ENCODE data around the gene HNRNPA3. TPM values are rescaled to one million over a fixed set of nuclear protein-coding genes. Genes with fewer than 3 reads are reported as not detected.
A peak's percentile ranks its signal among the peaks of the same experiment; 100 is the strongest.

Gene HNRNPA3
- 100 to 1,000 TPM in 3 of 8 experiments, 10 to 100 TPM in 5; 45.1 to 173 (median 87.4) TPM for total RNA-seq

GRCh38 chr2:177212106-177212890, at the start of gene HNRNPA3:
HNRNPA3 (plus strand) TSS chr2:177212794; CDS start chr2:177212800, 6 bp downstream.
- peak within 1 kb of the TSS; percentile 63 to 94 (median 68) for H3K4me3 ChIP-seq
- 0 to 4% (median 0%) methylated on average over 1 to 14 of the region's 74 CpGs for WGBS, 10 experiments
- H3K27ac ChIP-seq = peak within 1 kb of the TSS; percentile 98 to 99
- peaks cover 22 to 25% of the 10 kb centered on the region in 2 donors for H3K4me1 ChIP-seq (replicated peaks in 1 of 2)
- ATAC-seq (replicated peaks in 6 of 8) = peak; percentile 82 to 95 (median 92)
- in situ Hi-C loops (cut with MboI; ENCODE audit: low pct_unique_long_range_greater_than_20kb in 2 of 9, low sequenced_read_pairs in 9 of 9, unreplicated experiment in 9 of 9) = no loop called here

- Histone ChIP-seq H3K4me1 (replicated peaks in 1 of 2) (peaks cover 24 to 47% of the 10 kb centered on the region in 2 donors), H3K4me3 (peak overlapping the region; percentile 18 to 31 (median 25)), H3K27ac (peak overlapping the region; percentile 31 to 62)
- WGBS, 10 experiments = 0 to 40% (median 6%) methylated on average over 1 to 3 of the region's 3 CpGs
- peak in 3 of 8 experiments; percentile 14 to 26 (median 23) for ATAC-seq (replicated peaks in 6 of 8)
- in situ Hi-C loops (cut with MboI; ENCODE audit: low pct_unique_long_range_greater_than_20kb in 2 of 9, low sequenced_read_pairs in 9 of 9, unreplicated experiment in 9 of 9) = loop anchor here in 8 of 9 experiments (10.0 to 25.0 kb wide), 7 partner anchors 161 to 1052 kb away; partner anchors contain the start of genes HOXD10 (in 1 of the 8), HOXD11 (in 1 of the 8), HOXD8 (in 1 of the 8) and HOXD9 (in 1 of the 8)
Observed at GRCh38 chr2:177164131-177164530, 48.5 kb upstream of the HNRNPA3 start.

- Histone ChIP-seq H3K27ac (peak overlapping the region; percentile 77 to 91), H3K4me3 (peak overlapping the region; percentile 18 to 31 (median 25)), H3K4me1 (replicated peaks in 1 of 2) (peaks cover 24 to 47% of the 10 kb centered on the region in 2 donors)
- 0 to 11% (median 3%) methylated on average over 6 to 13 of the region's 13 CpGs for WGBS, 10 experiments
- in situ Hi-C loops (cut with MboI; ENCODE audit: low pct_unique_long_range_greater_than_20kb in 2 of 9, low sequenced_read_pairs in 9 of 9, unreplicated experiment in 9 of 9) = loop anchor here in 8 of 9 experiments (10.0 to 25.0 kb wide), 7 partner anchors 160 to 1052 kb away; partner anchors contain the start of genes HOXD10 (in 1 of the 8), HOXD11 (in 1 of the 8), HOXD8 (in 1 of the 8) and HOXD9 (in 1 of the 8)
- peak; percentile 66 to 93 (median 90) for ATAC-seq (replicated peaks in 6 of 8)
Observed at GRCh38 chr2:177164584-177165052, 48.0 kb upstream of the HNRNPA3 start.

- H3K4me1 ChIP-seq (replicated peaks in 1 of 2) = peaks cover 29 to 49% of the 10 kb centered on the region in 2 donors
- 0 to 42% (median 11%) methylated on average over 2 to 8 of the region's 8 CpGs; no CpG with 5 or more reads in 1 of the 10 experiments for WGBS, 10 experiments
- peak overlapping the region; percentile 77 to 91 for H3K27ac ChIP-seq
- in situ Hi-C loops (cut with MboI; ENCODE audit: low pct_unique_long_range_greater_than_20kb in 2 of 9, low sequenced_read_pairs in 9 of 9, unreplicated experiment in 9 of 9) = loop anchor here in 8 of 9 experiments (10.0 to 25.0 kb wide), 7 partner anchors 160 to 1053 kb away; partner anchors contain the start of genes HOXD10 (in 1 of the 8), HOXD11 (in 1 of the 8), HOXD8 (in 1 of the 8) and HOXD9 (in 1 of the 8)
- peak overlapping the region in 3 of 5 donors; percentile 6 to 30 (median 18) for H3K4me3 ChIP-seq
- peak; percentile 26 to 54 (median 41) for ATAC-seq (replicated peaks in 6 of 8)
Observed at GRCh38 chr2:177165061-177165583, 47.5 kb upstream of the HNRNPA3 start.

- H3K4me3 ChIP-seq = no peak overlapping the region
- 28 to 68% (median 61%) methylated on average over 2 to 8 of the region's 8 CpGs; no CpG with 5 or more reads in 1 of the 10 experiments for WGBS, 10 experiments
- in situ Hi-C loops (cut with MboI; ENCODE audit: low pct_unique_long_range_greater_than_20kb in 2 of 9, low sequenced_read_pairs in 9 of 9, unreplicated experiment in 9 of 9) = loop anchor here in 8 of 9 experiments (10.0 to 25.0 kb wide), 7 partner anchors 159 to 1054 kb away; partner anchors contain the start of genes HOXD10 (in 1 of the 8), HOXD11 (in 1 of the 8), HOXD8 (in 1 of the 8) and HOXD9 (in 1 of the 8)
- ATAC-seq (replicated peaks in 6 of 8) = peak in 3 of 8 experiments; percentile 5 to 61 (median 6)
- H3K4me1 ChIP-seq (replicated peaks in 1 of 2) = peaks cover 32 to 51% of the 10 kb centered on the region in 2 donors
- H3K27ac ChIP-seq = peak overlapping the region in 1 of 2 donors; percentile 24
Observed at GRCh38 chr2:177165721-177166711, 46.6 kb upstream of the HNRNPA3 start.

- H3K27ac ChIP-seq = no peak overlapping the region
- WGBS, 10 experiments = 49 to 85% (median 77%) methylated on average over 2 to 7 of the region's 7 CpGs; no CpG with 5 or more reads in 3 of the 10 experiments
Observed at GRCh38 chr2:177169810-177170514, 42.6 kb upstream of the HNRNPA3 start.

GRCh38 chr2:177171418-177171865, 41.2 kb upstream of the HNRNPA3 start:
- 70 to 100% (median 99%) methylated on average over 2 to 4 of the region's 4 CpGs; no CpG with 5 or more reads in 2 of the 10 experiments for WGBS, 10 experiments
- ATAC-seq (replicated peaks in 6 of 8) = no peak
- no peak overlapping the region for H3K27ac ChIP-seq
- H3K4me1 ChIP-seq (replicated peaks in 1 of 2) = peaks cover 9% of the 10 kb centered on the region in 2 donors
- in situ Hi-C loops (cut with MboI; ENCODE audit: low pct_unique_long_range_greater_than_20kb in 2 of 9, low sequenced_read_pairs in 9 of 9, unreplicated experiment in 9 of 9) = loop anchor here in 7 of 9 experiments (25.0 kb wide), 5 partner anchors 166 to 1059 kb away; partner anchors contain the start of genes HOXD10 (in 1 of the 7), HOXD11 (in 1 of the 7), HOXD8 (in 1 of the 7) and HOXD9 (in 1 of the 7)
- H3K4me3 ChIP-seq = no peak overlapping the region

More at GRCh38 chr2:177169810-177170514, 42.6 kb upstream of the HNRNPA3 start:
- Histone ChIP-seq H3K4me3 (no peak overlapping the region), H3K4me1 (replicated peaks in 1 of 2) (peaks cover 23 to 24% of the 10 kb centered on the region in 2 donors)
- in situ Hi-C loops (cut with MboI; ENCODE audit: low pct_unique_long_range_greater_than_20kb in 2 of 9, low sequenced_read_pairs in 9 of 9, unreplicated experiment in 9 of 9) = loop anchor here in 8 of 9 experiments (10.0 to 25.0 kb wide), 7 partner anchors 155 to 1058 kb away; partner anchors contain the start of genes HOXD10 (in 1 of the 8), HOXD11 (in 1 of the 8), HOXD8 (in 1 of the 8) and HOXD9 (in 1 of the 8)
- ATAC-seq (replicated peaks in 6 of 8) = peak in 5 of 8 experiments; percentile 20 to 92 (median 40)

- in situ Hi-C loops (cut with MboI; ENCODE audit: low pct_unique_long_range_greater_than_20kb in 2 of 9, low sequenced_read_pairs in 9 of 9, unreplicated experiment in 9 of 9) = loop anchor here in 7 of 9 experiments (25.0 kb wide), 5 partner anchors 165 to 1060 kb away; partner anchors contain the start of genes HOXD10 (in 1 of the 7), HOXD11 (in 1 of the 7), HOXD8 (in 1 of the 7) and HOXD9 (in 1 of the 7)
- ATAC-seq (replicated peaks in 6 of 8) = peak in 1 of 8 experiments; percentile 15
- Histone ChIP-seq H3K4me1 (replicated peaks in 1 of 2) (peaks cover 4 to 7% of the 10 kb centered on the region in 2 donors), H3K27ac (no peak overlapping the region), H3K4me3 (no peak overlapping the region)
Observed at GRCh38 chr2:177172034-177172880, 40.3 kb upstream of the HNRNPA3 start.

- Histone ChIP-seq H3K27ac (no peak overlapping the region), H3K4me3 (no peak overlapping the region), H3K4me1 (replicated peaks in 1 of 2) (peaks cover 4 to 7% of the 10 kb centered on the region in 2 donors)
- in situ Hi-C loops (cut with MboI; ENCODE audit: low pct_unique_long_range_greater_than_20kb in 2 of 9, low sequenced_read_pairs in 9 of 9, unreplicated experiment in 9 of 9) = loop anchor here in 7 of 9 experiments (25.0 kb wide), 5 partner anchors 163 to 1062 kb away; partner anchors contain the start of genes HOXD10 (in 1 of the 7), HOXD11 (in 1 of the 7), HOXD8 (in 1 of the 7) and HOXD9 (in 1 of the 7)
- WGBS, 10 experiments = 20 to 100% (median 79%) methylated on average over 2 to 4 of the region's 4 CpGs
- no peak for ATAC-seq (replicated peaks in 6 of 8)
Observed at GRCh38 chr2:177174486-177174885, 38.1 kb upstream of the HNRNPA3 start.

All from motor neuron (in vitro differentiated cells).